ENCODE measurements around the gene FAM204A. TPM values are rescaled to one million over a fixed set of nuclear protein-coding genes. Genes with fewer than 3 reads are reported as not detected.

The FAM204A gene
- total and polyA plus RNA-seq, 10 of the 15 experiments (the other 5 are each of a cell fraction or from before 2014, with no cell fraction given) = 24.5 to 96.0 (median 67.6) TPM

- TF ChIP-seq, protein P1, sequence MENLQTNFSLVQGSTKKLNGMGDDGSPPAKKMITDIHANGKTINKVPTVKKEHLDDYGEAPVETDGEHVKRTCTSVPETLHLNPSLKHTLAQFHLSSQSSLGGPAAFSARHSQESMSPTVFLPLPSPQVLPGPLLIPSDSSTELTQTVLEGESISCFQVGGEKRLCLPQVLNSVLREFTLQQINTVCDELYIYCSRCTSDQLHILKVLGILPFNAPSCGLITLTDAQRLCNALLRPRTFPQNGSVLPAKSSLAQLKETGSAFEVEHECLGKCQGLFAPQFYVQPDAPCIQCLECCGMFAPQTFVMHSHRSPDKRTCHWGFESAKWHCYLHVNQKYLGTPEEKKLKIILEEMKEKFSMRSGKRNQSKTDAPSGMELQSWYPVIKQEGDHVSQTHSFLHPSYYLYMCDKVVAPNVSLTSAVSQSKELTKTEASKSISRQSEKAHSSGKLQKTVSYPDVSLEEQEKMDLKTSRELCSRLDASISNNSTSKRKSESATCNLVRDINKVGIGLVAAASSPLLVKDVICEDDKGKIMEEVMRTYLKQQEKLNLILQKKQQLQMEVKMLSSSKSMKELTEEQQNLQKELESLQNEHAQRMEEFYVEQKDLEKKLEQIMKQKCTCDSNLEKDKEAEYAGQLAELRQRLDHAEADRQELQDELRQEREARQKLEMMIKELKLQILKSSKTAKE (IDR thresholded peaks at IDR 0.05; ENCODE audit: low read depth, poor library complexity, severe bottlenecking) = no peak
- TF ChIP-seq, protein P2, sequence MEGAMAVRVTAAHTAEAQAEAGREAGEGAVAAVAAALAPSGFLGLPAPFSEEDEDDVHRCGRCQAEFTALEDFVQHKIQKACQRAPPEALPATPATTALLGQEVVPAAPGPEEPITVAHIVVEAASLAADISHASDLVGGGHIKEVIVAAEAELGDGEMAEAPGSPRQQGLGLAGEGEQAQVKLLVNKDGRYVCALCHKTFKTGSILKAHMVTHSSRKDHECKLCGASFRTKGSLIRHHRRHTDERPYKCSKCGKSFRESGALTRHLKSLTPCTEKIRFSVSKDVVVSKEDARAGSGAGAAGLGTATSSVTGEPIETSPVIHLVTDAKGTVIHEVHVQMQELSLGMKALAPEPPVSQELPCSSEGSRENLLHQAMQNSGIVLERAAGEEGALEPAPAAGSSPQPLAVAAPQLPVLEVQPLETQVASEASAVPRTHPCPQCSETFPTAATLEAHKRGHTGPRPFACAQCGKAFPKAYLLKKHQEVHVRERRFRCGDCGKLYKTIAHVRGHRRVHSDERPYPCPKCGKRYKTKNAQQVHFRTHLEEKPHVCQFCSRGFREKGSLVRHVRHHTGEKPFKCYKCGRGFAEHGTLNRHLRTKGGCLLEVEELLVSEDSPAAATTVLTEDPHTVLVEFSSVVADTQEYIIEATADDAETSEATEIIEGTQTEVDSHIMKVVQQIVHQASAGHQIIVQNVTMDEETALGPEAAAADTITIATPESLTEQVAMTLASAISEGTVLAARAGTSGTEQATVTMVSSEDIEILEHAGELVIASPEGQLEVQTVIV (IDR thresholded peaks at IDR 0.05; ENCODE audit: borderline replicate concordance, partially characterized antibody) = no peak
- TF ChIP-seq ATF7 (IDR thresholded peaks at IDR 0.05; ENCODE audit: low read depth) (no peak), MAX (IDR thresholded peaks at IDR 0.05; ENCODE audit: low read depth, low read length) (no peak), POU2F2 (IDR thresholded peaks at IDR 0.05; ENCODE audit: borderline replicate concordance, low read depth, low read length) (no peak), HDAC2 (IDR thresholded peaks at IDR 0.05) (no peak), EP300 (IDR thresholded peaks at IDR 0.05; ENCODE audit: borderline replicate concordance in 1 of 2, control insufficient read depth in 1 of 2, low read depth in 2 of 2, low read length in 2 of 2) (no peak)
- TF ChIP-seq, protein P3, sequence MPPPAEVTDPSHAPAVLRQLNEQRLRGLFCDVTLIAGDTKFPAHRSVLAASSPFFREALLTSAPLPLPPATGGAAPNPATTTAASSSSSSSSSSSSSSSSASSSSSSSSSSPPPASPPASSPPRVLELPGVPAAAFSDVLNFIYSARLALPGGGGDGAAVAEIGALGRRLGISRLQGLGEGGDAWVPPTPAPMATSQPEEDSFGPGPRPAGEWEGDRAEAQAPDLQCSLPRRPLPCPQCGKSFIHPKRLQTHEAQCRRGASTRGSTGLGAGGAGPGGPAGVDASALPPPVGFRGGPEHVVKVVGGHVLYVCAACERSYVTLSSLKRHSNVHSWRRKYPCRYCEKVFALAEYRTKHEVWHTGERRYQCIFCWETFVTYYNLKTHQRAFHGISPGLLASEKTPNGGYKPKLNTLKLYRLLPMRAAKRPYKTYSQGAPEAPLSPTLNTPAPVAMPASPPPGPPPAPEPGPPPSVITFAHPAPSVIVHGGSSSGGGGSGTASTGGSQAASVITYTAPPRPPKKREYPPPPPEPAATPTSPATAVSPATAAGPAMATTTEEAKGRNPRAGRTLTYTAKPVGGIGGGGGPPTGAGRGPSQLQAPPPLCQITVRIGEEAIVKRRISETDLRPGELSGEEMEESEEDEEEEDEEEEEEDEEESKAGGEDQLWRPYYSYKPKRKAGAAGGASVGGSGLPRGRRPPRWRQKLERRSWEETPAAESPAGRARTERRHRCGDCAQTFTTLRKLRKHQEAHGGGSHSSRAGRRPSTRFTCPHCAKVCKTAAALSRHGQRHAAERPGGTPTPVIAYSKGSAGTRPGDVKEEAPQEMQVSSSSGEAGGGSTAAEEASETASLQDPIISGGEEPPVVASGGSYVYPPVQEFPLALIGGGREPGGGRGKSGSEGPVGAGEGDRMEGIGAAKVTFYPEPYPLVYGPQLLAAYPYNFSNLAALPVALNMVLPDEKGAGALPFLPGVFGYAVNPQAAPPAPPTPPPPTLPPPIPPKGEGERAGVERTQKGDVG (CRISPR knock-in tag; IDR thresholded peaks at IDR 0.05) = no peak
Observed at GRCh38 chr10:118355234-118355633, 13.1 kb upstream of the FAM204A start (continued).
